ENCODE measurements around the gene FLNA.

FLNA gene

DNA sequence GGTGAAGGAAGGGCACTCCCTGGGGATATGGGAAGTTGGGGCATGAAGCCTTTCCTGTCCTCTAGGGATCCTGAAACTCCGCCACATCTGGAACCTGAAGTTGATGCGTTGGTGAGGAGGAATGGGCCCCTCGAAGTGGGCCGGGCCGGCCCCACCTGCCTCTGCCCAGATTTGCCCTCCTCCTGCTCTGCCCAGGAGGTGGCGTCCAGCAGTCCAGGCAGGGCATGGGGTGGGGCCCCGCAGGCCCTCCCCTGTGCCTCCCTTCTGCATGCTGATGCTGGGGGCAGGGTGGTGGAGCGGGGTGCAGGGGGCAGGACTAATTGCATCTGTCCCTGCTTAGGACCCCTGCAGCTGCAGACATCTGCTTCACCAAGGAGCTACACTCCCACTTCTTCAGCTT is 38.7 kb upstream of the FLNA start:
- no peak for DNase-seq (ENCODE audit: low read depth)
- no peak overlapping the region for H3K4me3 ChIP-seq (ENCODE audit: control insufficient read depth, low read depth, low read length)
- TF ChIP-seq, protein P1, sequence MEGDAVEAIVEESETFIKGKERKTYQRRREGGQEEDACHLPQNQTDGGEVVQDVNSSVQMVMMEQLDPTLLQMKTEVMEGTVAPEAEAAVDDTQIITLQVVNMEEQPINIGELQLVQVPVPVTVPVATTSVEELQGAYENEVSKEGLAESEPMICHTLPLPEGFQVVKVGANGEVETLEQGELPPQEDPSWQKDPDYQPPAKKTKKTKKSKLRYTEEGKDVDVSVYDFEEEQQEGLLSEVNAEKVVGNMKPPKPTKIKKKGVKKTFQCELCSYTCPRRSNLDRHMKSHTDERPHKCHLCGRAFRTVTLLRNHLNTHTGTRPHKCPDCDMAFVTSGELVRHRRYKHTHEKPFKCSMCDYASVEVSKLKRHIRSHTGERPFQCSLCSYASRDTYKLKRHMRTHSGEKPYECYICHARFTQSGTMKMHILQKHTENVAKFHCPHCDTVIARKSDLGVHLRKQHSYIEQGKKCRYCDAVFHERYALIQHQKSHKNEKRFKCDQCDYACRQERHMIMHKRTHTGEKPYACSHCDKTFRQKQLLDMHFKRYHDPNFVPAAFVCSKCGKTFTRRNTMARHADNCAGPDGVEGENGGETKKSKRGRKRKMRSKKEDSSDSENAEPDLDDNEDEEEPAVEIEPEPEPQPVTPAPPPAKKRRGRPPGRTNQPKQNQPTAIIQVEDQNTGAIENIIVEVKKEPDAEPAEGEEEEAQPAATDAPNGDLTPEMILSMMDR (IDR thresholded peaks at IDR 0.05; ENCODE audit: control insufficient read depth, insufficient read depth, low read depth, low read length, missing control alignments): no peak

DNA sequence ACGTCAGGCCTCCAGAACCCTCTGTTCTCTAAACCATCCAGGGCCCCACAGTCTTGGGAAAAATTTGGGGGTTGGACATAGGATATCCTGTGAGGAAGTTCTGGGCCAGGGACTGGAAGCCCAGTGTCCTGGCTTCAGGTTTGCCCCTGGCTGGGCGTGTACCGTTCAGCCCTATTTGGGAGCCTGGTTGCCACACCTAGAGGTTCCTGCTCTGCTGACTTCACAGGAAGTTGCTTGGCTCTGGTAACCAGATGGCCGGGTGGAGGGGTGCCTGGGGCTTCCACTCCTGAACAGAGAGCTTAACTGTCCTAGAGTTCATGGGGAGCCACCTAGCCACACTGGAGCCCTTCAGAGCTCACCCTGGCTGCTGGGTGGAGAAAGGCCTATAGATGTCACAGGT is 38.0 kb upstream of the FLNA start:
- TF ChIP-seq, protein P1 (IDR thresholded peaks at IDR 0.05; ENCODE audit: control insufficient read depth, insufficient read depth, low read depth, low read length, missing control alignments): no peak
- DNase-seq (ENCODE audit: low read depth): no peak
- H3K4me3 ChIP-seq (ENCODE audit: control insufficient read depth, low read depth, low read length): peak overlapping the region; percentile 54

DNA sequence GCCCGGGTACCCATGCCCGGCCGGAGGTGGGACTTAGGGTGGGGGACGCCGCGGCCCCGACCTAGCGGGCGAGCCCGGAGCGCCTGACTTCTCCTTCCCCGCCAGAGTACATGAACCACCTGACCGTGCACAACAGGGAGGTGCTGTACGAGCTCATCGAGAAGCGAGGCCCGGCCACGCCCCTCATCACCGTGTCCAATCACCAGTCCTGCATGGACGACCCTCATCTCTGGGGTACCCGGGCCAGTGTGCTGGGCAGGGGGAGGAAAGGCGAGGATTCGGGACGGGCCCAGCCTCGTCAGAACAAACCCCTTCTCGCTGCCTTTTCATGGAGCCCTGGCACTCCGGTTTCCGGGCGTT is 37.5 kb upstream of the FLNA start:
- H3K4me3 ChIP-seq (ENCODE audit: control insufficient read depth, low read depth, low read length): peak overlapping the region; percentile 54
- no peak for DNase-seq (ENCODE audit: low read depth)
- TF ChIP-seq, protein P1 (IDR thresholded peaks at IDR 0.05; ENCODE audit: control insufficient read depth, insufficient read depth, low read depth, low read length, missing control alignments): no peak

DNA sequence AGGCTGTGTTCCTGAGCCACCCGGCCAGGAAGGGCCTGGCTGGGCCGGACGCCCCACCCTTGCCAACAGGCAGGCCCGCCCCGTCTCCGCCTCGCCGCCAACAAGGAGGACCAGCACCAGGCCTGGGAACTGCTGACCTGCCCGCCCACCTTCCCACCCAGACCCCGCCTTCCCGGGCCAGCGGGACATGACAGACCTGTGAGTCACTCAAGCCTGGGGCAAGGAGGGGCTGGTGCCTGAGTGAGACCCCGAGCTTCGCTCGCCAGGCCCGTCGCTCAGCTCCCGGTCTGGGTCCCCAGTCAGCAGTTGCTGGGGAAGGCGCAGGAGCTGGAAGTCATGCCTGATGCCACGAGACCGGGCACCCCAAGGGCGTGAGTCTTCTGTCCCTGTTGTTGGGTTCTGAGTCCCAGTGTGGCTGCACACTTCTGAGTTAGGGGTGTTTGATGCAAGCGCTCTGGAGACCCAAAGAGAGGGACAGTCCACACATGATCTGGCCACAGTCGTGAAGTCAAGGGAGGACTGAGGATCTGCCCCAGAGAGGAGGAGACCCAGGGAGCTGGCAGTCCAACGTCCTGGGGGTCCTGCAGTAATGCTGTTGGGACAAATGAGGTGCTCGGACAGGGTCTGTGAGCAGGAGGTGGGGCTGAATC is 34.9 kb upstream of the FLNA start, which contains the start of gene DNASE1L1:
Gene DNASE1L1, minus strand, starts transcription at position 33 of the 650 bp plus-strand sequence. CDS start 3,686 bp downstream, outside the sequence.
- H3K4me3 ChIP-seq (ENCODE audit: control insufficient read depth, low read depth, low read length): peak within 1 kb of the TSS; percentile 57
- TF ChIP-seq, protein P1 (IDR thresholded peaks at IDR 0.05; ENCODE audit: control insufficient read depth, insufficient read depth, low read depth, low read length, missing control alignments): no peak
- DNase-seq (ENCODE audit: low read depth): peak; percentile 32

DNA sequence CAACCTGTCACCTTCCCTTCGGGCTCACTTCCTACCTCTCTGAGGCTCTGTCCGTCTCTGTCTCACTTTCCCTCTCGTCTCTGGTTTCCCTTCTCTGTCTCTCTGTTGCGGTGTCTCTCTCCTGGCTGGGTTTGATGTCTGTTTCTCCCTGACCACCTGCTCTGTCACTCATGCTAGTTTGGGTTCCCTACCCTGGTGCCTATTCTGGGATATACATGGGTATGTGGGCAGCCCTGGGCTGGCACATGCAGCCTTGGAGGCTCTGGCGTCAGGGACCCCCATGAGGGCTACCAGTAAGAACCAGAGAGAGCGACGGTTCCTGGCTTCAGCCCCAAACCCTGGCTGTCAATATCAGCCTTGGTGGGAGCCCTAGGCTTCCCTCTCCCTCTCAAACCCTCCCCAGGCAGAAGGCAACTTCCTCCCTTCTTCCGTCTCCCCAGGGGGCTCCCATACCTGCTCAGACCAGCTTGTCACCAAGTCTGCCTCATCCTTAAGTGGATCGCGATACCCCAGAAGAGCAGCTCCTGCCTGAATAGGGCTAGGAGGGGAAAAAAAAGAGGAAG is 34.3 kb upstream of the FLNA start:
- TF ChIP-seq, protein P1 (IDR thresholded peaks at IDR 0.05; ENCODE audit: control insufficient read depth, insufficient read depth, low read depth, low read length, missing control alignments): no peak
- DNase-seq (ENCODE audit: low read depth): no peak
- peak overlapping the region; percentile 57 for H3K4me3 ChIP-seq (ENCODE audit: control insufficient read depth, low read depth, low read length)

DNA sequence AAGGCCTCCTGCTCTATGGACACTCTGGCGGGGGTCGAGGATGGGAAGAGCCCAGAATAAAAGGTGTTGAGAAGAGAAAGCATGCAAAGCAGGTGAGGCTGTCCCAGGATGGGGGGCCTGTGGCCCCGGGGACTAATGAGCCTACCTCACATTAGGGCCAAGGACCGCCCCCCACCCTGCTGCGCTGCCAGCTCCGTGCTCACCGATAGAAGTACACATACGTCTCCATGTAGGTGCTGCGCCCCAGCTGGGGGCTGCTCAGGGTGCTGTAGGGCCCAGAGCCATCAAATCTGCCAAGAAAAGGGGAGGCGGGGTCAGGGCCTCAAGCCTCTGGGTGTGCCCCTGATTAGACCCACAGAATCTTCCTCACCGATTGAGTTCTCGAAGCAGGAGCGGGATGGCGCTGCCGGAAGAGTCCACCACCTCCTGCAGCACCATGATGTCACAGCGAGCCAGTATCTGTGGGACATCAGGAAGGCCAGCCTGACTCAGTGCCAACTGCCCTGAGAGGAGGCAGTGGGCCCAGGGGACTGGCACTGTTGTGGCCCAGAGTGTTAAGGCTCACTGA is 30.3 kb upstream of the FLNA start:
- TF ChIP-seq, protein P1 (IDR thresholded peaks at IDR 0.05; ENCODE audit: control insufficient read depth, insufficient read depth, low read depth, low read length, missing control alignments): no peak
- DNase-seq (ENCODE audit: low read depth): no peak
- H3K4me3 ChIP-seq (ENCODE audit: control insufficient read depth, low read depth, low read length): no peak overlapping the region
